Vagina (tissue), 2 donors: ENCODE results near the gene SNRNP70.

Source experiments
- POLR2A ChIP-seq, 2 donors: fragments of 450-650 bp; IDR thresholded peaks; one replicate each; pipeline ENCODE4 v1.6.1; 2017; ENCODE audit warnings: antibody characterized with exemption in 2 of 2, mild to moderate bottlenecking in 2 of 2, moderate library complexity in 2 of 2
- POLR2AphosphoS5 ChIP-seq, 2 donors: sonication (generic); formaldehyde crosslinking; IDR thresholded peaks; one replicate each; pipeline ENCODE4 v1.9.0; 2017; ENCODE audit warnings: antibody characterized with exemption in 2 of 2, mild to moderate bottlenecking in 2 of 2, low read depth in 1 of 2; ENCODE audit not compliant: insufficient read depth in 1 of 2
- TF ChIP-seq, protein P1 (sequence below), 3 experiments: fragments of 450-650 bp in 2 of 3; fragments of 200-600 bp in 1 of 3; sonication (generic) in 1 of 3; IDR thresholded peaks; one replicate each; pipeline ENCODE4 v1.5.1; 2017 to 2019; ENCODE audit warnings: antibody characterized with exemption in 3 of 3, mild to moderate bottlenecking in 2 of 3, moderate library complexity in 2 of 3

DNA sequence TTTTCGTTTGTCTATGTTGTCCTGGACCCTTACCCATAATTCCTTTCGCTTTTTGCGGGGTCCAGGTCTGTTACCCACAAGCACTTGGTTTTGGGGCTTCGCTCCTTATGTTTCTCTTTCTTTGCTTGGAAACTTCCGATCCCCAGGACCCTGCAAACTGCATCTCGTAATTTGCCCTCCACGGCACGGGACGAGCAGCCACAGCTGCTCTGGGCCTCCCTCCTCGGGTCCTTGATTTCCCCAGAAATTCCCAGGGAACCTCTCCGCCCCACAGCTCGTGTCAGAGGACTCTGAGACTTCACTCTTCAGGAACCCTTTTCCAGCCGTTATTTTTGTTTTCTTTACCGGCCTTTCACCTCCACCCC lies 599 bp downstream of the SNRNP70 start:
- TF ChIP-seq, protein P1, sequence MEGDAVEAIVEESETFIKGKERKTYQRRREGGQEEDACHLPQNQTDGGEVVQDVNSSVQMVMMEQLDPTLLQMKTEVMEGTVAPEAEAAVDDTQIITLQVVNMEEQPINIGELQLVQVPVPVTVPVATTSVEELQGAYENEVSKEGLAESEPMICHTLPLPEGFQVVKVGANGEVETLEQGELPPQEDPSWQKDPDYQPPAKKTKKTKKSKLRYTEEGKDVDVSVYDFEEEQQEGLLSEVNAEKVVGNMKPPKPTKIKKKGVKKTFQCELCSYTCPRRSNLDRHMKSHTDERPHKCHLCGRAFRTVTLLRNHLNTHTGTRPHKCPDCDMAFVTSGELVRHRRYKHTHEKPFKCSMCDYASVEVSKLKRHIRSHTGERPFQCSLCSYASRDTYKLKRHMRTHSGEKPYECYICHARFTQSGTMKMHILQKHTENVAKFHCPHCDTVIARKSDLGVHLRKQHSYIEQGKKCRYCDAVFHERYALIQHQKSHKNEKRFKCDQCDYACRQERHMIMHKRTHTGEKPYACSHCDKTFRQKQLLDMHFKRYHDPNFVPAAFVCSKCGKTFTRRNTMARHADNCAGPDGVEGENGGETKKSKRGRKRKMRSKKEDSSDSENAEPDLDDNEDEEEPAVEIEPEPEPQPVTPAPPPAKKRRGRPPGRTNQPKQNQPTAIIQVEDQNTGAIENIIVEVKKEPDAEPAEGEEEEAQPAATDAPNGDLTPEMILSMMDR (IDR thresholded peaks at IDR 0.05): no peak
- no peak for TF ChIP-seq POLR2A (IDR thresholded peaks at IDR 0.05)
- TF ChIP-seq POLR2AphosphoS5 (IDR thresholded peaks at IDR 0.05; ENCODE audit: insufficient read depth in 1 of 2, low read depth in 1 of 2): no peak
